Lower leg skin (tissue), 4 donors: ENCODE data around the gene INTS7. TPM values are rescaled to one million over a fixed set of nuclear protein-coding genes. Genes with fewer than 3 reads are reported as not detected.

ENCODE experiments used
- DNase-seq, 2 donors: peaks; one replicate each; pipeline ENCODE4 v3.0.0-alpha.2; 2019; ENCODE audit warnings: low spot score in 2 of 2
- H3K4me3 ChIP-seq: fragments of 200-600 bp; sonication (generic); 2 replicates; pipeline ENCODE4 v1.5.1; 2017; ENCODE audit warnings: mild to moderate bottlenecking, low read depth; ENCODE audit not compliant: poor library complexity, severe bottlenecking
- CTCF ChIP-seq, 3 donors: fragments of 450-650 bp; IDR thresholded peaks; one replicate each; pipeline ENCODE4 v1.5.1; 2016; ENCODE audit warnings: antibody characterized with exemption in 3 of 3, mild to moderate bottlenecking in 3 of 3, moderate library complexity in 2 of 3
- POLR2A ChIP-seq, 2 donors: fragments of 450-650 bp; IDR thresholded peaks; one replicate each; pipeline ENCODE4 v1.6.1; 2016 to 2017; ENCODE audit warnings: antibody characterized with exemption in 2 of 2, mild to moderate bottlenecking in 1 of 2, moderate library complexity in 1 of 2
- WGBS, 2 donors: methylation state at CpG; one replicate each; pipeline ENCODE4 v1.1.5; 2018; 5-methylcytosine and 5-hydroxymethylcytosine counted together
- intact Hi-C: fragments of 100-400 bp; cut with DNase I; formaldehyde crosslinking; loops from one replicate; pipeline ENCODE4 v1.15.0; 2023; ENCODE audit warnings: low total_unique reads
- total RNA-seq, 4 donors: library from RNA; depleted of rRNA; stranded (reverse); fragments of >200 nt; gene quantifications; one replicate each; pipeline ENCODE4 v1.1.0, GENCODE V29; 2016

Gene INTS7
- total RNA-seq, 4 donors from 2014 or later: 8.5 to 15.5 (median 11.0) TPM

- WGBS, 2 donors: 89 to 96% methylated on average over 1 of the region's 1 CpG
- intact Hi-C loops: no loop called here
- TF ChIP-seq POLR2A (IDR thresholded peaks at IDR 0.05) (no peak), CTCF (IDR thresholded peaks at IDR 0.05) (no peak)
- H3K4me3 ChIP-seq: no peak overlapping the region
- no peak for DNase-seq
These were observed 9.5 kb upstream of the INTS7 start for GRCh38 chr1:212044851-212045250.

- intact Hi-C loops: no loop called here
- DNase-seq: no peak
- H3K4me3 ChIP-seq: no peak overlapping the region
- TF ChIP-seq CTCF (IDR thresholded peaks at IDR 0.05) (no peak), POLR2A (IDR thresholded peaks at IDR 0.05) (no peak)
These were observed 7.1 kb upstream of the INTS7 start for GRCh38 chr1:212042436-212042835.

- TF ChIP-seq CTCF (IDR thresholded peaks at IDR 0.05) (no peak), POLR2A (IDR thresholded peaks at IDR 0.05) (no peak)
- 74 to 86% methylated on average over 5 of the region's 5 CpGs for WGBS, 2 donors
- H3K4me3 ChIP-seq: no peak overlapping the region
- DNase-seq: no peak
- intact Hi-C loops: no loop called here
These were observed 5.5 kb upstream of the INTS7 start for GRCh38 chr1:212040629-212041412.

- 87 to 93% methylated on average over 2 of the region's 2 CpGs for WGBS, 2 donors
- no peak for DNase-seq
- TF ChIP-seq POLR2A (IDR thresholded peaks at IDR 0.05): no peak
- no peak for TF ChIP-seq CTCF (IDR thresholded peaks at IDR 0.05)
- intact Hi-C loops: no loop called here
- no peak overlapping the region for H3K4me3 ChIP-seq
These were observed 4.3 kb upstream of the INTS7 start for GRCh38 chr1:212039622-212040021.

- intact Hi-C loops: no loop called here
- TF ChIP-seq CTCF (IDR thresholded peaks at IDR 0.05): no peak
- WGBS, 2 donors: 63 to 80% methylated on average over 3 of the region's 3 CpGs
- no peak for DNase-seq
- H3K4me3 ChIP-seq: no peak overlapping the region
These were observed 2.5 kb upstream of the INTS7 start for GRCh38 chr1:212037900-212038299.
